GM21390 (cell line): ENCODE data around the gene NR6A1.

Experiments used
- ATAC-seq: cut with Tn5 transposase; IDR thresholded peaks from one replicate; pipeline ENCODE4 v1.9.1; 2021; ENCODE audit not compliant: unreplicated experiment

The NR6A1 gene

DNA sequence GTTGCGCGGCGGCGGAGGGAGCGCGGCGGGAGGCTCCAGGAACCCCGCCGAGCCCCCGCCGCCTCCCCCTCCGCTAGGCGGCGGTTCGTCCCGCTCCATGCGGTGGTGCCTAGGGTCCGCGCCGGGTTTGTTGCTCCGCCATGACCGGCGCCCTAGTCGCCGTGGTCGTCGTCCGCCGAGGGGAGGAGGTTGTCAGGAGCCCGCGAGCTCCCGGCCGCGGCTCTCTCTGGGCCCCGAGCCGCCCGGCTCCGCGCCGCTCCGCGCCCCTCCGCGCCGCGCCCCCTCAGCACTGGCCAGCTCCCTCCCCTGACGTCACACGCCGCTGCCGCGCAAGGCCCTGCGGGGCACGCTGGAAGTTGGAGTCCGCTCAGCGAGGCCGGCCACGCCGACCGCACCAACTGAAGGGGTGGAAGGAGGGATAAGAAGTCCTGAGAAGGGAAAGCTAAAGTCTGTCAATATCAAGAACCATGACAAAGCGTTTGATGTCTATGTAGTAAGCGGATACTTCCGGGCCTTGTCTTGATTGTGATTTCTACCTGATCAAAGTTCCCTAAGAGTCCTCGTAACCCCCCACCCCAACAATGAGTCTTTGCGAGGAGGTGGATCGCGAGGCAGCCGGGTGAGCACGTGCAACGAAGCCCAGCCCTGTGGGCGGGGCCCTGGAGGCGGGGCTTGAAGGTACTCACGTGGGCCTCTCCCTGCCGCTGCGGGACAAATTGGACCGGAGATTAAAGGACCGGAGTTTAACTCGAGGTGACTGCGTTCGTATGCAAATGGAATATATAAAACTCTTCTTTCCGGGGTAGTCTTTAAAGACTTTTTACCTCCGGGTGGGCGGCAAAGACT is at the start of gene NR6A1:
NR6A1 (minus strand) TSS at position 291 of the 846 bp plus-strand sequence.
- peak; percentile 85 for ATAC-seq

GRCh38 chr9:124818431-124819281 is 47.5 kb upstream of the NR6A1 start:
- ATAC-seq: no peak

DNA sequence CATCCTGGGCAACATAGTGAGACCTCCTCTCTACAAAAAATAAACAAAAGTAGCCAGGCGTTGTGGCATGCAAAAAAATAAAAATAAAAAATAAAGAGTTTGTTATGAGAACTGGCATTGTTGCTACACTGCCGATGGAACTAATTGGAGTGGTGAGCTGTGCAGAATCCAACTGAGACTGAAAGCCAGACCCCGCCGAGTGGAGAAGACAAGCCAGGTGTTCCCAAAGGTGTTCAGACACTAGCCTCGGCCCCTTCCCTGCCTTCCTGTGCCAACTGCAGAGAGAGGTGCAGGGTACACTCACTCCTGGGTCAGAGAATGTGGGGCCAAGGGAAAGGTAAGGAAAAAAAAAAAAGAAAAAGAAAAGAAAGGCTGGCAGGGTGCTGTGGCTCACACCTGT is 44.5 kb upstream of the NR6A1 start:
- ATAC-seq: no peak

GRCh38 chr9:124814164-124814535 is 43.0 kb upstream of the NR6A1 start:
- ATAC-seq: no peak

- no peak for ATAC-seq
Measured at GRCh38 chr9:124813501-124814163, 42.5 kb upstream of the NR6A1 start.

DNA sequence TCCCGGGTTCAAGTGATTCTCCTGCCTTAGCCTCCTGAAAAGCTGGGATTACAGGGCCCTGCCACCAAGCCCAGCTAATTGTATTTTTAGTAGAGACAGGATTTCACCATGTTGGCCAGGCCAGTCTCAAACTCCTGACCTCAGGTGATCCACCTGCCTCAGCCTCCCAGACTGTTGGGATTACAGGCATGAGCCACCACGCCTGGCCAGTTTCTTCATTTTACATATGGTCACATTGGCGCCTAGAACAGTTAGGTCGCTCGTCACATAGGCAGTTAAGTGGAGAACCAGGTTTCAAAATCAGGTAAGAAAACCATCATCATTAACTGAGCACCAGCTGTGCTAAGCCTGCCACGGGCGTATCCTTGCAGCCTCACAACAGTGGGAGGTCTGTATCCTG is 41.9 kb upstream of the NR6A1 start:
- no peak for ATAC-seq

- no peak for ATAC-seq
Measured at GRCh38 chr9:124812441-124812876, 41.3 kb upstream of the NR6A1 start.

DNA sequence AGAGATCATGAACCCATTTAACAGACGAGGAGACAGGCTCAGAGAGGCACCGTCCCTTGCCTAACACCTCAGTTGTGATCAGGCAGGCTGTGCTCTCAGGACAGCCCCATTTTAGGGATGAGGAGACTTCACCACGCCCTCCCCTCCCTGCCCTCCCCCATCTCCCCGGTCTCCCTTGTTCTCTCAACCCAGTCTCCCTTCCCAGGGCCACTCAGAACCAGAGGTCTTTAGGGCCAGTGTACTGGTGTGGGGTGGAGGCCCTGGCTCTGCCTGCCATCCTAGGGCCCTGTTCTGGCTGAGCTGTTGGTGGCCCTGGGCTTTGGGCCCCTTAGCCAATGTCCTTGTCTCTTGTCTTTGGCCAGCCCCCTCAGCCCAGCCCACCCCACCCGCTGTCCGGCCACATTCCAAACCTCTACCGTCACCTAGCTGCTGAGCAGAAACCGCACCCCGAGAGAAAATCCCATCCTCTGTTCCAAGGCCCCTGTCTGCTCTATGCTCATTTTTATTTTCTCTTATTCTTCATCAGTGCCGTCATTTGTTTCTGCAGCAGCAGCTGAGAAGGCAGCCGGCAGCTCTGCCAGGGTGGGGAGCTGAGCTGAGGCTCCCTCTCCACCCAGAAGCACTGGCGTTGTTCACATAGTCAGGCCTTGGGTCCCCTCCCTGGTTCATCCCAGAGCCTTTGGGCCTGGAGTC is 39.7 kb upstream of the NR6A1 start:
- ATAC-seq: no peak

DNA sequence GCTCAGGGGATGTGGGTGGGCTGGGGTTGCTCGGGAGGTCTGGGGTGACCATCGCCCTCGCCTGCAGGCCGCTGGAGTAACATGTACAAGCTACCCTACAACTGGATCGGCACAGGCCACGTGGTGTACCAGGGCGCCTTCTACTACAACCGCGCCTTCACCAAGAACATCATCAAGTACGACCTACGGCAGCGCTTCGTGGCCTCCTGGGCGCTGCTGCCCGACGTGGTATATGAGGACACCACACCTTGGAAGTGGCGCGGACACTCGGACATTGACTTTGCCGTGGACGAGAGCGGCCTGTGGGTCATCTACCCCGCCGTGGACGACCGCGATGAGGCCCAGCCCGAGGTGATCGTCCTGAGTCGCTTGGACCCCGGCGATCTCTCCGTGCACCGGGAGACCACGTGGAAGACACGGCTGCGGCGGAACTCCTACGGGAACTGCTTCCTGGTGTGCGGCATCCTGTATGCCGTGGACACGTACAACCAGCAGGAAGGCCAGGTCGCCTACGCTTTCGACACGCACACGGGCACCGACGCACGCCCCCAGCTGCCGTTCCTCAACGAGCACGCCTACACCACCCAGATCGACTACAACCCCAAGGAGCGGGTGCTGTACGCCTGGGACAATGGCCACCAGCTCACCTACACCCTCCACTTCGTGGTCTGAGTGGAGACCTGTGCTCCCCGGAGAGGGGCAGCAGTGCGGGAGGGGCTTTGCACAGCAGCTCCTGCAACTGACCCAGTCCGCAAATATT is 38.8 kb upstream of the NR6A1 start:
- no peak for ATAC-seq

GRCh38 chr9:124809211-124809610 is 38.1 kb upstream of the NR6A1 start:
- ATAC-seq: no peak

DNA sequence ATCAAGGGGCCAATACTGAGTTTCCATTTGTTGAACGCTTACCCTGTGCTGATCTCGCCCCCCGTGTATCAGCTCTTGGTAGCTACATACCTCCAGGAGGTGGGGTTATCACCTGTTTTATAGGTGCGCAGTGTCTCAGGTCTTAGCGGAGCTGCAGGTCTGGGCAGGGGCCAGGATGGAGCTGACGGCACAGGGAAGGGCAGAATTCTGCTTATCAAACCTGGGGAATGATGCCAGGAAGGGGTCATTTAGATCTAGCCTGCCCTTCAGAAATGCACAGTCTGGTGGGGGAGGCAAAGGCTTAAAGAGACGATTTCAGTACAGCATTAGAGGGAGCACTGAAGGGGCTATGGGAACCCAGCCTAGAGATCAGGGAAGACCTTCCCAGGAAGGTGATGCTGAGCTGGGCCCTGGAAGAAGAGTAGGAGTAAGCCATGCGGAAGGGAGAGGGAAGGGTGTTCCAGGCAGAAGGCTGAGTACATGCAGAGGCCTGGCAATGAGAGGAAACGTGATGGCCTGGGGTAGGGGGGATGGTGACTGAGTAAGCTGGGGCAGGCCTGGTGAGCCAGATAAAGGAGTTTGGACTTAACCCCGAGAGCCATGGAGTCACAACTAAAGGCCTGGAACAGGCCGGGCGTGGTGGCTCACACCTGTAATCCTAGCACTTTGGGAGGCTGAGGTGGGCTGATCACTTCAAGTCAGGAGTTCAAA is 37.3 kb upstream of the NR6A1 start:
- ATAC-seq: no peak

DNA sequence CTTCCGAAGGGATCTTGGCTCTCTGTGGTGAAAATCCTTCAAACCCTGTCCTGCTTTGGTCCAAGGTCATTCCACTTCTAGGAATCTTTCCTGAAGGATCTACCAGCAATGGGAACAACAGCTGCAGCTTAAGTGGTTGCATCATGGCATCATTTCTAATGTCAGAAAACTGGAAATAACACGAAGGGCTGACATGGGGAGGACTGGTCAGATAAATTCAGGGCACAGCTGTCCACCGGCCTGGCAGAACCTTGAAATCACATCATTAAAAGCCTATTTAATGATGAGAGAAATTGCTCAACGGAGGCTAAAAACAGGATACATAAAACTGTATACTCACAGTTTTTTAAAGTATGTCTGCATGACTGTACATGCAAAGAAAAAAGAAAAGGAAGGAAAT is 34.1 kb upstream of the NR6A1 start:
- ATAC-seq: no peak

DNA sequence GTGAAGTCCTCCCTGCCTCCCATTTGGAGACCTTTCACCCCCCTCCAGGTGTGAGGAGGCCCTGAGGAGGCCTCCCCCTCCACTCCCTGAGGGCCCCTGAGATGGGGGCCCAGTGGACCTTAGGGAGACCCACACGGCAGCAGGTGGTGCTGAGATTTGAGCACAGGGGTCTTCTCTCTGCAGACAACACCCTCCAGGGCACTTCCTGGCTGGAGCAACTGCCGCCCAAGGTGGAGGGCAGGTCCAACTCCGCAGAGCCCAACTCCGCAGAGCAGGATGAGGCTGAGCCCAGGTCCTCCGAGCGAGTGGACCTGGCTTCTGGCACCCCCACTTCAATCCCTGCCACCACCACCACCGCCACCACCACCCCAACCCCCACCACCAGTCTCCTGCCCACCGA is 32.8 kb upstream of the NR6A1 start:
- no peak for ATAC-seq

DNA sequence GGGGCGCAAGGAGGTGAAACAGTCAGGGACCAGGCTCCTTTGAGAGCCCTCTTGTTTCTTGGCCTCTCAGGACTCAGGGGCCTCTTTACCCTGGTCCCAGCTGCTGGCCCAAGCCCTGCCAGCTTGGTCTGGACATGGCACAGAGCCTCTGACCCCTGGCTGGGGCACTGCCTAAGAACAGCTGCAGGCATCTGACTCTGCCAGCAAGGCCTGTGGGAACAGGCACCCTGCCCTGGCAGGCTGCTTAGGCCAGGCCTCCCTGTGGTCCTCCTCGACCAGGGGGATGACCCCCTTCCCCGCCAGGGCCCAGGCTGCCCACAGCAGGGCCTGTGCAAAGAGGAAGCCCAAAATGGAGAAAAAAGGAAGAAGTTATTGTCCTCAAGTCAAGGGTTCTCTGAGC is 31.3 kb upstream of the NR6A1 start:
- ATAC-seq: no peak

- ATAC-seq: no peak
Measured at GRCh38 chr9:124801356-124801755, 30.2 kb upstream of the NR6A1 start.

- ATAC-seq: peak; percentile 61
Measured at GRCh38 chr9:124800306-124801259, 29.5 kb upstream of the NR6A1 start.

- no peak for ATAC-seq
Measured at GRCh38 chr9:124799274-124800006, 28.3 kb upstream of the NR6A1 start.
